Lung (tissue), 12 donors: ENCODE results near the gene DYNLT5. TPM values are rescaled to one million over a fixed set of nuclear protein-coding genes. Genes with fewer than 3 reads are reported as not detected.

ENCODE experiments used
- ATAC-seq: fragments of 200-7000 bp; cut with Tn5 transposase; one replicate; pipeline ENCODE4 v1.9.1; 2020; ENCODE audit warnings: moderate number of reproducible peaks; ENCODE audit not compliant: insufficient read depth, low FRiP score
- DNase-seq, 3 donors: peaks; one replicate each; pipeline ENCODE4 v3.0.0-alpha.2; 2013 to 2017
- H3K27ac ChIP-seq, 2 donors: one replicate each; pipeline ENCODE4 v1.5.1; 2013; ENCODE audit warnings: mild to moderate bottlenecking in 2 of 2, moderate library complexity in 2 of 2, control low read depth in 1 of 2, inconsistent platforms in 1 of 2, low read depth in 1 of 2, low read length in 1 of 2
- H3K27me3 ChIP-seq, 3 donors: one replicate each; pipeline ENCODE4 v1.5.1; 2013; ENCODE audit warnings: low read length in 2 of 3; ENCODE audit not compliant: control insufficient read depth in 3 of 3, insufficient read depth in 3 of 3
- H3K36me3 ChIP-seq, 4 donors: one replicate each; pipeline ENCODE4 v1.5.1; 2013; ENCODE audit warnings: low read length in 4 of 4, mild to moderate bottlenecking in 1 of 4, moderate library complexity in 1 of 4; ENCODE audit not compliant: control insufficient read depth in 4 of 4, insufficient read depth in 4 of 4
- H3K4me1 ChIP-seq, 5 donors: one replicate each; pipeline ENCODE4 v1.5.1; 2013; ENCODE audit warnings: low read length in 5 of 5, mild to moderate bottlenecking in 2 of 5, moderate library complexity in 1 of 5; ENCODE audit not compliant: control insufficient read depth in 5 of 5, insufficient read depth in 5 of 5
- H3K4me3 ChIP-seq: one replicate; pipeline ENCODE4 v1.5.1; 2013; ENCODE audit warnings: mild to moderate bottlenecking, control low read depth, moderate library complexity
- H3K9ac ChIP-seq, 2 donors: one replicate each; pipeline ENCODE4 v1.5.1; 2013; ENCODE audit warnings: low read length in 2 of 2, control low read depth in 1 of 2; ENCODE audit not compliant: insufficient read depth in 1 of 2
- H3K9me3 ChIP-seq, 4 donors: one replicate each; pipeline ENCODE4 v1.5.1; 2013; ENCODE audit warnings: low read length in 3 of 4, mild to moderate bottlenecking in 1 of 4, moderate library complexity in 1 of 4; ENCODE audit not compliant: control insufficient read depth in 4 of 4, insufficient read depth in 3 of 4
- CTCF ChIP-seq: IDR thresholded peaks from 2 replicates; pipeline ENCODE4 v1.5.1; 2012; ENCODE audit warnings: mild to moderate bottlenecking; ENCODE audit errors: control extremely low read depth, extremely low read depth
- WGBS, 2 donors: extraction: QIAGEN DNeasy Blood & Tissue Kit; methylation state at CpG; one replicate each; pipeline ENCODE4 v1.1.7; 2013; 5-methylcytosine and 5-hydroxymethylcytosine counted together
- polyA plus RNA-seq, 2 donors: library from polyadenylated mRNA; stranded (reverse); fragments of 200-250 nt; gene quantifications; one replicate each; pipeline ENCODE4 v1.2.1, GENCODE V29; 2013
- total RNA-seq, 2 donors: library from RNA; depleted of rRNA in 1 of 2; stranded (reverse); fragments of >200 nt in 1 of 2; gene quantifications; one replicate each; pipeline ENCODE4 v1.2.1, GENCODE V29; 2014 to 2021
- donor health status: control.
- donor health status: control.
- donor health status: Bipolar disorder and iron deficiency.
- donor health status: healthy.
- donor health status: DM: yes; HTN: yes; CAD: no.

Gene DYNLT5
- total and polyA plus RNA-seq, 4 donors = 3.0 to 29.3 (median 7.8) TPM

GRCh38 chr1:66739401-66740157 is 12.7 kb upstream of the DYNLT5 start:
- Histone ChIP-seq H3K9me3 (peaks cover 0 to 3% (median 0%) of the 10 kb centered on the region in 4 donors), H3K9ac (no peak overlapping the region), H3K36me3 (no peaks in the 10 kb centered on the region), H3K4me1 (no peaks in the 10 kb centered on the region), H3K4me3 (no peak overlapping the region), H3K27ac (peak overlapping the region in 1 of 2 donors; percentile 26), H3K27me3 (no peaks in the 10 kb centered on the region)
- ATAC-seq (no peak), DNase-seq (no peak)
- TF ChIP-seq CTCF = no peak
- 49 to 65% methylated on average over 9 of the region's 9 CpGs for WGBS, 2 donors

GRCh38 chr1:66745451-66745850 is 6.8 kb upstream of the DYNLT5 start:
- Histone ChIP-seq H3K27me3 (no peaks in the 10 kb centered on the region), H3K36me3 (no peaks in the 10 kb centered on the region), H3K4me3 (no peak overlapping the region), H3K4me1 (no peaks in the 10 kb centered on the region), H3K9ac (no peak overlapping the region), H3K27ac (no peak overlapping the region), H3K9me3 (no peaks in the 10 kb centered on the region)
- TF ChIP-seq CTCF = no peak
- ATAC-seq (no peak), DNase-seq (no peak)
- WGBS, 2 donors = 36 to 65% methylated on average over 2 of the region's 2 CpGs

- no peaks in the 10 kb centered on the region for H3K9me3 ChIP-seq
- no peak for ATAC-seq
- H3K27ac ChIP-seq = no peak overlapping the region
- H3K36me3 ChIP-seq = no peaks in the 10 kb centered on the region
- 16 to 18% methylated on average over 1 of the region's 1 CpG for WGBS, 2 donors
- no peak for TF ChIP-seq CTCF
- peaks cover 0 to 9% (median 0%) of the 10 kb centered on the region in 3 donors for H3K27me3 ChIP-seq
- no peak for DNase-seq
- no peak overlapping the region for H3K9ac ChIP-seq
- H3K4me3 ChIP-seq = no peak overlapping the region
- peaks cover 0 to 8% (median under 1%) of the 10 kb centered on the region in 5 donors for H3K4me1 ChIP-seq
Measured at GRCh38 chr1:66747501-66747900, 4.8 kb upstream of the DYNLT5 start.

GRCh38 chr1:66750577-66750976 is 1.7 kb upstream of the DYNLT5 start:
- H3K4me1 ChIP-seq = peaks cover 0 to 13% (median 5%) of the 10 kb centered on the region in 5 donors
- DNase-seq (no peak), ATAC-seq (no peak)
- no peak overlapping the region for H3K4me3 ChIP-seq
- peaks cover 0 to 15% (median 3%) of the 10 kb centered on the region in 3 donors for H3K27me3 ChIP-seq
- WGBS, 2 donors = 46 to 68% methylated on average over 3 of the region's 3 CpGs
- no peaks in the 10 kb centered on the region for H3K9me3 ChIP-seq
- H3K27ac ChIP-seq = no peak overlapping the region
- no peak for TF ChIP-seq CTCF
- no peaks in the 10 kb centered on the region for H3K36me3 ChIP-seq
- no peak overlapping the region for H3K9ac ChIP-seq
